ENCODE results near the gene B4GALNT2. TPM values are rescaled to one million over a fixed set of nuclear protein-coding genes. Genes with fewer than 3 reads are reported as not detected.

B4GALNT2 gene
- total and polyA plus RNA-seq, 2 of the 8 experiments (the other 6 are each of a cell fraction or from before 2014, with no cell fraction given), result not detected

DNA sequence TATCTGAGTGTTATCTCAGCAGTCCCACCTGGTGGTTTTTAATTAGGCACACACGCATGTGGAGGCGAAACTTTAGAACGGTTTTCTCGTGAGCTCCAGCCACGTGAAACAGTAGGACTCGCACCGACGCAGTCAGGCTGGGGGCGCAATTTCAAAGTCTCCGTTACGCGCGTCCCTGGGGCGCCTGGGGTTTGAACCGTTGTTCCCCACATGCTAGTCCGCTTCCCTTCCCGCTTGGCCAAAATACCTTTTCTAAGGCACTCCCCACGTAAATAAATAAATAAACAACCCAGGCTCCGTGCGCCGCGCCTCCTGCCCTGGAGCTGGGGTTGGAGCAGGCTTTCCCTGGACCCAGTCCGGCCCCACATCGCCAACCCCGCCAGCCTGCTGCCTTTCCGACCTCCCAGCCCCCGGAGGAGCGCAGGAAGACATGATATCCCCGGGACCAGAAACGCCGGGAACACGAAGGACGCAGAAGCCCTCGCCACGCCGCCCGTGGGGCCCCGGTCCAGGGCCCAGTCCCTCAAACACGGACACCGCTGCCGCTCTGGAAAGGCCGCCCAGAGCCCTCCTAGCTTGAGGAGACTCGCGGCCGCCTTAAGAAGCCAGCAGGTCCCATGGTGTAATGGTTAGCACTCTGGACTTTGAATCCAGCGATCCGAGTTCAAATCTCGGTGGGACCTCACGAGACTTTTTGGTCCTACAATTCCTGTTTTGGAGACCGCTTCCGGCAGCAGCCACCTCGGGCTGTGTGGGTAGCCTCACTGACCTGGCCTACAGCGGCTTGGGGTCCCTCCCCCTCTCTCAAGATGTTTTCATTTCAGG lies 59.6 kb downstream of the B4GALNT2 start (continued):
- TF ChIP-seq NRF1 (IDR thresholded peaks at IDR 0.05; ENCODE audit: low read depth, low read length) (no peak; the same call in 1 of the 2 replicates), CHD1 (IDR thresholded peaks at IDR 0.05; ENCODE audit: low read depth, low read length) (no peak), POLR2A (IDR thresholded peaks at IDR 0.05; ENCODE audit: control extremely low read depth in 1 of 2, low read depth in 2 of 2, low read length in 2 of 2) (peak in 1 of 2 experiments; percentile 35; a peak in 2 of 3 replicates), ASH2L (IDR thresholded peaks at IDR 0.05; ENCODE audit: low read length) (peak; percentile 100), TBP (IDR thresholded peaks at IDR 0.05; ENCODE audit: low read depth, low read length) (peak; percentile 99), EZH2 (IDR thresholded peaks at IDR 0.05; ENCODE audit: low read depth, low read length, severe bottlenecking) (no peak), KDM4A (IDR thresholded peaks at IDR 0.05; ENCODE audit: low read depth, low read length, severe bottlenecking) (peak; percentile 77), SRF (IDR thresholded peaks at IDR 0.05; ENCODE audit: low read depth, low read length) (peak; percentile 82), CBX5 (IDR thresholded peaks at IDR 0.05; ENCODE audit: low read depth, low read length) (no peak), JUND (IDR thresholded peaks at IDR 0.05; ENCODE audit: low read length) (no peak), SP1 (IDR thresholded peaks at IDR 0.05; ENCODE audit: low read depth, low read length) (no peak), RXRA (IDR thresholded peaks at IDR 0.05; ENCODE audit: insufficient read depth, low read depth, low read length) (no peak), CREB1 (IDR thresholded peaks at IDR 0.05) (peak; percentile 30; the same call in 1 of the 2 replicates), TAF7 (optimal IDR thresholded peaks at IDR 0.05; ENCODE audit: borderline replicate concordance, low read depth, low read length) (peak; percentile 89), TEAD4 (IDR thresholded peaks at IDR 0.05; ENCODE audit: low read depth, low read length) (0 out of 2 replicates have a peak, but pooled peaks have one; percentile 52), HDAC2 (IDR thresholded peaks at IDR 0.05; ENCODE audit: borderline replicate concordance in 1 of 2, low read depth in 2 of 2, low read length in 2 of 2) (0 out of 4 replicates have a peak, but pooled peaks of 1 of the 2 experiments have one; percentile 33), RBBP5 (IDR thresholded peaks at IDR 0.05; ENCODE audit: borderline replicate concordance, low read depth, low read length) (peak; percentile 100)
- TF ChIP-seq, protein P1, sequence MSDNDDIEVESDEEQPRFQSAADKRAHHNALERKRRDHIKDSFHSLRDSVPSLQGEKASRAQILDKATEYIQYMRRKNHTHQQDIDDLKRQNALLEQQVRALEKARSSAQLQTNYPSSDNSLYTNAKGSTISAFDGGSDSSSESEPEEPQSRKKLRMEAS (IDR thresholded peaks at IDR 0.05), result peak; percentile 79
- TF ChIP-seq, protein P2, sequence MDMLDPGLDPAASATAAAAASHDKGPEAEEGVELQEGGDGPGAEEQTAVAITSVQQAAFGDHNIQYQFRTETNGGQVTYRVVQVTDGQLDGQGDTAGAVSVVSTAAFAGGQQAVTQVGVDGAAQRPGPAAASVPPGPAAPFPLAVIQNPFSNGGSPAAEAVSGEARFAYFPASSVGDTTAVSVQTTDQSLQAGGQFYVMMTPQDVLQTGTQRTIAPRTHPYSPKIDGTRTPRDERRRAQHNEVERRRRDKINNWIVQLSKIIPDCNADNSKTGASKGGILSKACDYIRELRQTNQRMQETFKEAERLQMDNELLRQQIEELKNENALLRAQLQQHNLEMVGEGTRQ (IDR thresholded peaks at IDR 0.05; ENCODE audit: low read length), result no peak
- TF ChIP-seq, protein P3, sequence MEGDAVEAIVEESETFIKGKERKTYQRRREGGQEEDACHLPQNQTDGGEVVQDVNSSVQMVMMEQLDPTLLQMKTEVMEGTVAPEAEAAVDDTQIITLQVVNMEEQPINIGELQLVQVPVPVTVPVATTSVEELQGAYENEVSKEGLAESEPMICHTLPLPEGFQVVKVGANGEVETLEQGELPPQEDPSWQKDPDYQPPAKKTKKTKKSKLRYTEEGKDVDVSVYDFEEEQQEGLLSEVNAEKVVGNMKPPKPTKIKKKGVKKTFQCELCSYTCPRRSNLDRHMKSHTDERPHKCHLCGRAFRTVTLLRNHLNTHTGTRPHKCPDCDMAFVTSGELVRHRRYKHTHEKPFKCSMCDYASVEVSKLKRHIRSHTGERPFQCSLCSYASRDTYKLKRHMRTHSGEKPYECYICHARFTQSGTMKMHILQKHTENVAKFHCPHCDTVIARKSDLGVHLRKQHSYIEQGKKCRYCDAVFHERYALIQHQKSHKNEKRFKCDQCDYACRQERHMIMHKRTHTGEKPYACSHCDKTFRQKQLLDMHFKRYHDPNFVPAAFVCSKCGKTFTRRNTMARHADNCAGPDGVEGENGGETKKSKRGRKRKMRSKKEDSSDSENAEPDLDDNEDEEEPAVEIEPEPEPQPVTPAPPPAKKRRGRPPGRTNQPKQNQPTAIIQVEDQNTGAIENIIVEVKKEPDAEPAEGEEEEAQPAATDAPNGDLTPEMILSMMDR (IDR thresholded peaks at IDR 0.05; ENCODE audit: control extremely low read depth in 1 of 3, insufficient read depth in 1 of 3, low read depth in 1 of 3, low read length in 3 of 3), result peak in 2 of 3 experiments; percentile 3 to 23; a peak in 2 of 4 replicates
